Measurements from ENCODE around the gene DHX8. TPM values are rescaled to one million over a fixed set of nuclear protein-coding genes. Genes with fewer than 3 reads are reported as not detected.

DHX8 gene
- total and polyA plus RNA-seq, 2 of the 8 experiments (the other 6 are each of a cell fraction or from before 2014, with no cell fraction given), result 30.5 to 59.4 TPM

GRCh38 chr17:43521389-43521788 lies 37.6 kb downstream of the DHX8 start:
- Histone ChIP-seq H3K79me2 (ENCODE audit: control insufficient read depth in 1 of 2, insufficient read depth in 2 of 2, low read length in 2 of 2) (no peaks in the 10 kb centered on the region), H3K23me2 (ENCODE audit: low read depth, low read length) (no peaks in the 10 kb centered on the region), H3K79me1 (ENCODE audit: low read depth, low read length) (no peaks in the 10 kb centered on the region), H4K5ac (ENCODE audit: insufficient read length, low read depth, low read length) (no peak overlapping the region), H3K9me3 (ENCODE audit: insufficient read depth in 2 of 2, low read depth in 1 of 2, low read length in 1 of 2) (no peaks in the 10 kb centered on the region), H3K4me1 (replicated peaks in 1 of 4; ENCODE audit: control insufficient read depth in 3 of 4, insufficient read depth in 4 of 4, low read length in 3 of 4) (peaks cover 6 to 15% (median 7%) of the 10 kb centered on the region in 4 experiments), H2BK12ac (ENCODE audit: low read depth, low read length) (no peak overlapping the region), H3K27ac (ENCODE audit: low read depth, low read length) (no peak overlapping the region), H4K20me1 (replicated peaks in 1 of 2; ENCODE audit: control insufficient read depth in 1 of 2, insufficient read depth in 2 of 2, low read length in 2 of 2) (peaks cover 2 to 3% of the 10 kb centered on the region in 2 experiments), H3K18ac (ENCODE audit: extremely low read depth, low read length) (no peak overlapping the region), H2BK15ac (ENCODE audit: low read length) (no peak overlapping the region), H2BK120ac (replicated peaks; ENCODE audit: low read depth, low read length) (no peak overlapping the region), H3K9ac (replicated peaks in 1 of 4; ENCODE audit: extremely low read depth in 1 of 4, low read depth in 3 of 4, low read length in 3 of 4) (no peak overlapping the region), H2AFZ (ENCODE audit: low read length) (no peak overlapping the region), H3K56ac (replicated peaks; ENCODE audit: insufficient read length, low read depth, low read length) (no peak overlapping the region), H3K27me3 (replicated peaks in 1 of 4; ENCODE audit: control insufficient read depth in 3 of 4, extremely low read depth in 1 of 4, insufficient read depth in 3 of 4, low read length in 3 of 4) (no peaks in the 10 kb centered on the region), H3K14ac (ENCODE audit: insufficient read length) (no peak overlapping the region), H3K23ac (ENCODE audit: insufficient read length) (no peak overlapping the region), H2AK5ac (ENCODE audit: low read depth, low read length) (no peak overlapping the region), H4K8ac (ENCODE audit: extremely low read depth, insufficient read depth, low read length) (no peak overlapping the region), H2BK5ac (ENCODE audit: low read depth, low read length) (no peak overlapping the region), H3K4me2 (ENCODE audit: insufficient read depth in 1 of 2, low read depth in 2 of 2, low read length in 2 of 2) (no peak overlapping the region), H3K36me3 (ENCODE audit: control insufficient read depth in 2 of 4, insufficient read depth in 4 of 4, low read length in 3 of 4) (peaks cover 24 to 64% (median 47%) of the 10 kb centered on the region in 4 experiments), H3K4ac (replicated peaks; ENCODE audit: insufficient read length, low read depth, low read length) (no peak overlapping the region), H3K4me3 (ENCODE audit: extremely low read depth in 1 of 4, insufficient read depth in 2 of 4, low read depth in 3 of 4, low read length in 4 of 4) (no peak overlapping the region), H4K91ac (replicated peaks; ENCODE audit: insufficient read length, low read length) (no peak overlapping the region), H2BK20ac (ENCODE audit: low read length) (no peak overlapping the region)
- CTCF ChIA-PET (ENCODE audit: partially characterized antibody), result interaction anchor here (0.6 to 5.3 kb wide), 16 partner anchors 9 to 234 kb away, joined by 3 to 45 read pairs (median 4); no protein-coding TSS in a partner anchor
- WGBS, 2 experiments (ENCODE audit: extremely low coverage in 1 of 2, insufficient coverage in 1 of 2, insufficient read length in 1 of 2, insufficient replicate concordance in 2 of 2, low coverage in 1 of 2, low lambda C conversion rate in 2 of 2, missing lambda C conversion rate in 1 of 2), result 100% methylated on average over 4 of the region's 4 CpGs; no CpG with 5 or more reads in 1 of the 2 experiments
- POLR2A ChIA-PET (ENCODE audit: partially characterized antibody), result interaction anchor here (0.6 to 2.2 kb wide), 3 partner anchors 9 to 19 kb away, joined by 3 to 7 read pairs (median 6); no protein-coding TSS in a partner anchor
- TF ChIP-seq MAX (IDR thresholded peaks at IDR 0.05) (no peak), GABPA (IDR thresholded peaks at IDR 0.05; ENCODE audit: borderline replicate concordance, insufficient read depth, low read length) (no peak)
- FAIRE-seq, result no peak
- no peak for DNase-seq (ENCODE audit: low read depth in 1 of 2, low spot score in 2 of 2)

Data from H1 (cell line).